ENCODE results near the gene TMEM63C.

DNA sequence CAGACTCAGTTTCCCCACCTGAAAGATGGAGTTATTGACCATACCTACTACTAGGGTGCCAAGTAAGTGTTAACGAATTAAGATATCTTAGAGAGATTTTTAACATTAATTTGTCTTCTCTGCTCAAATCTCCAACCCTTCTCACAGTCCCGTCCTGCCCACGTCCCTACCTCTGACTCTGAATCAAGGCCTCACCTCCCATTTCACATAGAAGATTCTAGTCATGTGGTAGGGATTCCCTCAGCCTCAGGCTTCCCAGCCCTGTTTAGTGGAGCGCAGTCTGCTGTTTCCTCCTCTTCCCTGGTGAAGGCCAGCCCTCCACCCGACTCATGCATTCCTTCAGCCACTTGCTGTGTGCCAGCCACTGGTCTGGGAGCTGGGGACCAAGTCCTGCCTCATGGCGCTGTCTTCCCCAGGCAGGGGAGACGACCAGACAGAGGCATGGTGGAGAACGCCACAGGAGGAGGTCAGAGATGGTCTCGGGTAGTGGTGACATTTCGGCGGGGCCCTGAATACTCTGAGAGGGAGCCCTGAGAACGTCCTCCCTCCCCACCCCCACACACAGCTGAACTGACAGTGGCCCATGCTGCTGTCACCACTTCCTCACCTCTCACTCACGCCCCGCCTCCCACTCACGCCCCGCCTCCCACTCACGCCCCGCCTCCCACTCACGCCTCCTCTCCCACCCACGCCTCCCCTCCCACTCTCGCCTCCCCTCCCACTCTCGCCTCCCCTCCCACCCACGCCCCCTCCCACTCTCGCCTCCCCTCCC, 38.8 kb downstream of the TMEM63C start:
- TF ChIP-seq POLR2AphosphoS5 (IDR thresholded peaks at IDR 0.05) (no peak), CTCF (IDR thresholded peaks at IDR 0.05) (no peak)
